Liver (tissue), 9 donors: ENCODE results near the gene MLX. TPM values are rescaled to one million over a fixed set of nuclear protein-coding genes. Genes with fewer than 3 reads are reported as not detected.

Experiments used
- DNase-seq: peaks from one replicate; pipeline ENCODE4 v3.0.0-alpha.2; 2017; ENCODE audit warnings: low spot score
- H3K27ac ChIP-seq, 2 donors: one replicate each; pipeline ENCODE4 v1.7.0; 2013; ENCODE audit warnings: inconsistent platforms in 2 of 2, low read length in 2 of 2, control low read depth in 1 of 2, low read depth in 1 of 2, mild to moderate bottlenecking in 1 of 2
- H3K27me3 ChIP-seq, 4 donors: one replicate each; pipeline versions ENCODE4 v1.6.1 to v1.7.0; 2013; ENCODE audit warnings: low read length in 3 of 4, inconsistent platforms in 1 of 4, mild to moderate bottlenecking in 1 of 4, moderate library complexity in 1 of 4; ENCODE audit not compliant: control insufficient read depth in 4 of 4, insufficient read depth in 4 of 4
- H3K36me3 ChIP-seq, 4 donors: one replicate each; pipeline versions ENCODE4 v1.6.1 to v1.7.0; 2013; ENCODE audit warnings: low read length in 3 of 4, mild to moderate bottlenecking in 3 of 4, low read depth in 1 of 4, moderate library complexity in 1 of 4; ENCODE audit not compliant: control insufficient read depth in 4 of 4, insufficient read depth in 3 of 4
- H3K4me1 ChIP-seq, 4 donors: one replicate each; pipeline versions ENCODE4 v1.6.1 to v1.7.0; 2013; ENCODE audit warnings: low read length in 3 of 4, mild to moderate bottlenecking in 3 of 4, moderate library complexity in 1 of 4; ENCODE audit not compliant: control insufficient read depth in 4 of 4, insufficient read depth in 4 of 4
- H3K4me3 ChIP-seq, 3 donors: one replicate each; pipeline versions ENCODE4 v1.6.1 to v1.7.0; 2013; ENCODE audit warnings: low read length in 3 of 3, control low read depth in 1 of 3, low read depth in 1 of 3, mild to moderate bottlenecking in 1 of 3
- H3K9ac ChIP-seq, 2 donors: one replicate each; pipeline ENCODE4 v1.7.0; 2013; ENCODE audit warnings: low read length in 2 of 2, mild to moderate bottlenecking in 2 of 2, moderate library complexity in 2 of 2, control low read depth in 1 of 2, low read depth in 1 of 2
- H3K9me3 ChIP-seq, 4 donors: one replicate each; pipeline versions ENCODE4 v1.6.1 to v1.7.0; 2013; ENCODE audit warnings: low read length in 3 of 4; ENCODE audit not compliant: control insufficient read depth in 4 of 4
- GABPA ChIP-seq, 2 donors: IDR thresholded peaks in 1 of 2; conservative IDR thresholded peaks in 1 of 2; 2 replicates each; pipeline ENCODE4 v1.6.1; 2016; ENCODE audit warnings: antibody characterized with exemption in 2 of 2, mild to moderate bottlenecking in 1 of 2, moderate library complexity in 1 of 2
- HNF4A ChIP-seq, 2 donors: conservative IDR thresholded peaks; 2 replicates each; pipeline ENCODE4 v1.6.1; 2016; ENCODE audit warnings: antibody characterized with exemption in 2 of 2, mild to moderate bottlenecking in 2 of 2
- HNF4G ChIP-seq: IDR thresholded peaks from 2 replicates; pipeline ENCODE4 v1.6.1; 2016; ENCODE audit warnings: antibody characterized with exemption
- JUND ChIP-seq, 2 donors: IDR thresholded peaks; 2 replicates each; pipeline ENCODE4 v1.6.1; 2016; ENCODE audit warnings: antibody characterized with exemption in 2 of 2
- NR2F2 ChIP-seq: IDR thresholded peaks from 2 replicates; pipeline ENCODE4 v1.6.1; 2016; ENCODE audit warnings: antibody characterized with exemption
- RAD21 ChIP-seq, 2 donors: IDR thresholded peaks; 2 replicates each; pipeline ENCODE4 v1.6.1; 2016; ENCODE audit warnings: antibody characterized with exemption in 2 of 2, mild to moderate bottlenecking in 2 of 2
- RXRA ChIP-seq, 2 donors: IDR thresholded peaks; 2 replicates each; pipeline ENCODE4 v1.6.1; 2017 to 2018; ENCODE audit warnings: antibody characterized with exemption in 2 of 2, mild to moderate bottlenecking in 1 of 2
- TAF1 ChIP-seq: conservative IDR thresholded peaks from 2 replicates; pipeline ENCODE4 v1.6.1; 2016; ENCODE audit warnings: antibody characterized with exemption, mild to moderate bottlenecking
- YY1 ChIP-seq: IDR thresholded peaks from 2 replicates; pipeline ENCODE4 v1.6.1; 2016; ENCODE audit warnings: antibody characterized with exemption, mild to moderate bottlenecking
- WGBS: extraction: QIAGEN DNeasy Blood & Tissue Kit; methylation state at CpG from one replicate; pipeline ENCODE4 v1.1.7; 2013; 5-methylcytosine and 5-hydroxymethylcytosine counted together
- polyA plus RNA-seq, 2 donors: library from polyadenylated mRNA; stranded (reverse) in 1 of 2; unstranded in 1 of 2; fragments of 200-250 nt in 1 of 2; fragments of >200 nt in 1 of 2; fragmentation: Nextera tagmentation in 1 of 2; extraction: Ambion mirVana in 1 of 2; gene quantifications; one replicate each; pipeline versions ENCODE4 v1.2.1 to v1.2.3, GENCODE V29; 2013 to 2015
- total RNA-seq, 2 donors: library from RNA; depleted of rRNA; stranded (reverse); fragments of >200 nt; gene quantifications; one replicate each; pipeline ENCODE4 v1.2.3, GENCODE V29; 2014
- TF ChIP-seq, protein P1 (sequence below): fragments of 150-350 bp; IDR thresholded peaks from 2 replicates; pipeline ENCODE4 v1.5.1; 2017; ENCODE audit warnings: improper control_type of control experiment, low read depth, low read length; ENCODE audit not compliant: missing input control
- TF ChIP-seq, protein P2 (sequence below): IDR thresholded peaks from 2 replicates; pipeline ENCODE4 v1.6.1; 2016; ENCODE audit warnings: antibody characterized with exemption, mild to moderate bottlenecking
- TF ChIP-seq, protein P3 (sequence below): IDR thresholded peaks from 2 replicates; pipeline ENCODE4 v1.6.1; 2016; ENCODE audit warnings: antibody characterized with exemption
- TF ChIP-seq, protein P4 (sequence below): IDR thresholded peaks from 2 replicates; pipeline ENCODE4 v1.6.1; 2016; ENCODE audit warnings: antibody characterized with exemption
- donor health status: healthy.
- donor health status: healthy.
- donor health status: healthy.
- donor health status: healthy.
- donor health status: healthy.

Gene MLX
- total and polyA plus RNA-seq, 4 donors: 19.4 to 40.0 (median 32.1) TPM

DNA sequence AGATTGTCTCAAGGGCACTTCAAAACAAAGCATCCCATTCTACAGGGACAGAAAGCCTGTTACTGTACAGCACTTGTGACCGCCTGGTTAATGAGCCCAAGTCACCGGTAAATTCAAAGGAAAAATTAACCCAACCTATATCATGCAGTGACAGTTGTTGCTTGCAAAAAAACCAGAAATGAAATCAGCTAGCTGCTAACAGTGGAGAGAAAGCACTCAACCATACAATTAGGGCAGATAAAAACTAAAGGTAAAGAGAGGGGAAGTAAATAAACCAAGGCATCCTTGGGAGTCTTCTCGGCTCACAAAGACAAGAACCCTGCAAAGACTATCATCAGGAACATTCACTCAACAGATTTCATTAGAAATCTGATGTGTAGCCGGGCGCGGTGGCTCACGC lies 36.4 kb downstream of the MLX start (continued):
- TF ChIP-seq, protein P1, sequence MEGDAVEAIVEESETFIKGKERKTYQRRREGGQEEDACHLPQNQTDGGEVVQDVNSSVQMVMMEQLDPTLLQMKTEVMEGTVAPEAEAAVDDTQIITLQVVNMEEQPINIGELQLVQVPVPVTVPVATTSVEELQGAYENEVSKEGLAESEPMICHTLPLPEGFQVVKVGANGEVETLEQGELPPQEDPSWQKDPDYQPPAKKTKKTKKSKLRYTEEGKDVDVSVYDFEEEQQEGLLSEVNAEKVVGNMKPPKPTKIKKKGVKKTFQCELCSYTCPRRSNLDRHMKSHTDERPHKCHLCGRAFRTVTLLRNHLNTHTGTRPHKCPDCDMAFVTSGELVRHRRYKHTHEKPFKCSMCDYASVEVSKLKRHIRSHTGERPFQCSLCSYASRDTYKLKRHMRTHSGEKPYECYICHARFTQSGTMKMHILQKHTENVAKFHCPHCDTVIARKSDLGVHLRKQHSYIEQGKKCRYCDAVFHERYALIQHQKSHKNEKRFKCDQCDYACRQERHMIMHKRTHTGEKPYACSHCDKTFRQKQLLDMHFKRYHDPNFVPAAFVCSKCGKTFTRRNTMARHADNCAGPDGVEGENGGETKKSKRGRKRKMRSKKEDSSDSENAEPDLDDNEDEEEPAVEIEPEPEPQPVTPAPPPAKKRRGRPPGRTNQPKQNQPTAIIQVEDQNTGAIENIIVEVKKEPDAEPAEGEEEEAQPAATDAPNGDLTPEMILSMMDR: no peak

DNA sequence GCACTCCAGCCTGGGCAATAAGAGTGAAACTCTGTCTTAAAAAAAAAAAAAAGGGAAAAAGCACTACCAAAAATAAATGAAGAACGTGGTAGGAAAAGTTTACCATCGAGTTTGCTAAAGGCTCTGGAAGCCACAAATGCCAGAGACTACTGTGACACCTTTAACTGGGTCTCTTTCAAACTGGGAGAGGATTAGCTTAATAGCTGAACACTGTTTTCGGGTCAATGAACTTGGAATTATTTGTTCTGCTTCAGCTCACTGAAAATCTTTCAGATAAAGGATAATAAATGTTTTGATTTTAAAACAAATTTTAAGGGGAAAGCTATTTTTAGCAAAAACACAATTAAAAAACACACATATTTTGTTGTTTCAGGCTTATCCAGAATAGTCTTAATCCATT lies 40.9 kb downstream of the MLX start:
- H3K27ac ChIP-seq: peak overlapping the region in 1 of 2 donors; percentile 5
- H3K9ac ChIP-seq: peak overlapping the region in 1 of 2 donors; percentile 64
- no peaks in the 10 kb centered on the region for H3K9me3 ChIP-seq
- DNase-seq: no peak
- peaks cover 8 to 35% (median 22%) of the 10 kb centered on the region in 4 donors for H3K4me1 ChIP-seq
- no peaks in the 10 kb centered on the region for H3K27me3 ChIP-seq
- TF ChIP-seq RXRA (IDR thresholded peaks at IDR 0.05): peak in 1 of 2 donors; percentile 42
- TF ChIP-seq GABPA (IDR thresholded peaks at IDR 0.05 in 1 of 2, conservative IDR thresholded peaks at IDR 0.05 in 1 of 2): no peak
- H3K4me3 ChIP-seq: peak overlapping the region in 2 of 3 donors; percentile 89 to 91
- WGBS: 24% methylated on average over 3 of the region's 3 CpGs
- peaks cover 3 to 9% (median 8%) of the 10 kb centered on the region in 4 donors for H3K36me3 ChIP-seq

DNA sequence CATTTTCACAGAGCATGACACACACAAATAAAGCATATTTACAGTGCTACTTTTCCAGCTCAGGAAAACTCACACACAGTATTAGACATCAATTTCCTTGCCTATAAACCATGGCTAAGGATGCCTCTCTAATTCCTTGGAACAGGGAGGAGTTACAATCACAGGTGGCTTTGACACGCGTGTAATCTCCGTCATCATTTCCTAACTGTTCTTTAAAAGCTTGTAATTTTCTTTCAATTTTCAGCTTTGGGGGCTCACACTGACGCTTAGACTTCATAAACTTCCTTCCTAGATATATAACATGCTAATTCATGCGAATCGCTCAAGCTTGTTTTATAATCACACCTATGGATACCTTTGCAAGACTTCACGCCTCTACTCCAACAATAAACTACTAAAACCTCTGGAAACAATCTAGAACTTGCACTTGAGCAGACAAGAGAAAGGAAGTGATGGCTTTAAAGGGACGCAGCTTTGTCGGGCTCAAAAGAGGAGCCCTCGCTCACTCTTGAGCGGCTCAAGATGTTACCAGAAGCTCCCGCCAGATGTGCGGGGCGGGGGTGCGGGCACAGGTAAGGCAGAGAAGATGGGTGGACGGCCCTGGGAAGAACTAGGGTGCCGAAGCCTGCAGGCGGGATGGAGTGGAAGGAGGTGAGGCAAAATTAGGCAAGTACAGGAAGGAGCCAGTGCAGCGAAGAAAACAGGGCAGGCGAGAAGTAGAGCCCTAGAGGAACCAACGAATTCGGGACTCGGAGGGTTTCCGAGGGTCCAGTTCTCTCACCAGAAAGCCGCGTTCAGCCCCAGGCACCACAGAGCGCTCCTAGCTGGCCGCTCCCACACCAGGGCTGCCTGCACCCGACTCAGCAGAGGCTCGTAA lies 41.6 kb downstream of the MLX start:
- peak overlapping the region; percentile 89 to 93 (median 91) for H3K4me3 ChIP-seq
- DNase-seq: no peak
- TF ChIP-seq YY1 (no peak), TAF1 (no peak), RAD21 (IDR thresholded peaks at IDR 0.05) (no peak), RXRA (IDR thresholded peaks at IDR 0.05) (no peak), HNF4A (conservative IDR thresholded peaks at IDR 0.05) (no peak), JUND (IDR thresholded peaks at IDR 0.05) (no peak), HNF4G (no peak), NR2F2 (no peak)
- TF ChIP-seq, protein P2, sequence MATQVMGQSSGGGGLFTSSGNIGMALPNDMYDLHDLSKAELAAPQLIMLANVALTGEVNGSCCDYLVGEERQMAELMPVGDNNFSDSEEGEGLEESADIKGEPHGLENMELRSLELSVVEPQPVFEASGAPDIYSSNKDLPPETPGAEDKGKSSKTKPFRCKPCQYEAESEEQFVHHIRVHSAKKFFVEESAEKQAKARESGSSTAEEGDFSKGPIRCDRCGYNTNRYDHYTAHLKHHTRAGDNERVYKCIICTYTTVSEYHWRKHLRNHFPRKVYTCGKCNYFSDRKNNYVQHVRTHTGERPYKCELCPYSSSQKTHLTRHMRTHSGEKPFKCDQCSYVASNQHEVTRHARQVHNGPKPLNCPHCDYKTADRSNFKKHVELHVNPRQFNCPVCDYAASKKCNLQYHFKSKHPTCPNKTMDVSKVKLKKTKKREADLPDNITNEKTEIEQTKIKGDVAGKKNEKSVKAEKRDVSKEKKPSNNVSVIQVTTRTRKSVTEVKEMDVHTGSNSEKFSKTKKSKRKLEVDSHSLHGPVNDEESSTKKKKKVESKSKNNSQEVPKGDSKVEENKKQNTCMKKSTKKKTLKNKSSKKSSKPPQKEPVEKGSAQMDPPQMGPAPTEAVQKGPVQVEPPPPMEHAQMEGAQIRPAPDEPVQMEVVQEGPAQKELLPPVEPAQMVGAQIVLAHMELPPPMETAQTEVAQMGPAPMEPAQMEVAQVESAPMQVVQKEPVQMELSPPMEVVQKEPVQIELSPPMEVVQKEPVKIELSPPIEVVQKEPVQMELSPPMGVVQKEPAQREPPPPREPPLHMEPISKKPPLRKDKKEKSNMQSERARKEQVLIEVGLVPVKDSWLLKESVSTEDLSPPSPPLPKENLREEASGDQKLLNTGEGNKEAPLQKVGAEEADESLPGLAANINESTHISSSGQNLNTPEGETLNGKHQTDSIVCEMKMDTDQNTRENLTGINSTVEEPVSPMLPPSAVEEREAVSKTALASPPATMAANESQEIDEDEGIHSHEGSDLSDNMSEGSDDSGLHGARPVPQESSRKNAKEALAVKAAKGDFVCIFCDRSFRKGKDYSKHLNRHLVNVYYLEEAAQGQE: no peak
- TF ChIP-seq, protein P3, sequence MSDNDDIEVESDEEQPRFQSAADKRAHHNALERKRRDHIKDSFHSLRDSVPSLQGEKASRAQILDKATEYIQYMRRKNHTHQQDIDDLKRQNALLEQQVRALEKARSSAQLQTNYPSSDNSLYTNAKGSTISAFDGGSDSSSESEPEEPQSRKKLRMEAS: no peak
- TF ChIP-seq, protein P4, sequence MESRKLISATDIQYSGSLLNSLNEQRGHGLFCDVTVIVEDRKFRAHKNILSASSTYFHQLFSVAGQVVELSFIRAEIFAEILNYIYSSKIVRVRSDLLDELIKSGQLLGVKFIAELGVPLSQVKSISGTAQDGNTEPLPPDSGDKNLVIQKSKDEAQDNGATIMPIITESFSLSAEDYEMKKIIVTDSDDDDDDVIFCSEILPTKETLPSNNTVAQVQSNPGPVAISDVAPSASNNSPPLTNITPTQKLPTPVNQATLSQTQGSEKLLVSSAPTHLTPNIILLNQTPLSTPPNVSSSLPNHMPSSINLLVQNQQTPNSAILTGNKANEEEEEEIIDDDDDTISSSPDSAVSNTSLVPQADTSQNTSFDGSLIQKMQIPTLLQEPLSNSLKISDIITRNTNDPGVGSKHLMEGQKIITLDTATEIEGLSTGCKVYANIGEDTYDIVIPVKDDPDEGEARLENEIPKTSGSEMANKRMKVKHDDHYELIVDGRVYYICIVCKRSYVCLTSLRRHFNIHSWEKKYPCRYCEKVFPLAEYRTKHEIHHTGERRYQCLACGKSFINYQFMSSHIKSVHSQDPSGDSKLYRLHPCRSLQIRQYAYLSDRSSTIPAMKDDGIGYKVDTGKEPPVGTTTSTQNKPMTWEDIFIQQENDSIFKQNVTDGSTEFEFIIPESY: no peak
- H3K4me1 ChIP-seq: peaks cover 8 to 35% (median 22%) of the 10 kb centered on the region in 4 donors
- no peaks in the 10 kb centered on the region for H3K27me3 ChIP-seq
- no peaks in the 10 kb centered on the region for H3K9me3 ChIP-seq
- H3K36me3 ChIP-seq: peaks cover 4 to 15% (median 11%) of the 10 kb centered on the region in 4 donors
- peak overlapping the region; percentile 88 for H3K27ac ChIP-seq
- peak overlapping the region; percentile 64 to 90 for H3K9ac ChIP-seq
- WGBS: under 1% methylated on average over 30 of the region's 30 CpGs
